ENCODE results near the gene GRIN2A.

Gene GRIN2A

GRCh38 chr16:10065019-10065418 lies 117.2 kb downstream of the GRIN2A start:
- no peaks in the 10 kb centered on the region for H3K9me3 ChIP-seq (ENCODE audit: control insufficient read depth, low read length)
- H3K36me3 ChIP-seq (ENCODE audit: control insufficient read depth, insufficient read depth, low read length): no peaks in the 10 kb centered on the region
- no peaks in the 10 kb centered on the region for H3K27me3 ChIP-seq (replicated peaks; ENCODE audit: control insufficient read depth, insufficient read depth, low read length, poor library complexity, severe bottlenecking)
- no peaks in the 10 kb centered on the region for H3K4me1 ChIP-seq (ENCODE audit: control insufficient read depth, insufficient read depth, low read length, poor library complexity, severe bottlenecking)
- no peak overlapping the region for H3K27ac ChIP-seq (ENCODE audit: insufficient read depth, low read length, poor library complexity, severe bottlenecking)
- no peak for DNase-seq
- H3K4me3 ChIP-seq (ENCODE audit: insufficient read depth, low read depth, low read length, poor library complexity, severe bottlenecking): no peak overlapping the region

- H3K4me1 ChIP-seq (ENCODE audit: control insufficient read depth, insufficient read depth, low read length, poor library complexity, severe bottlenecking): no peaks in the 10 kb centered on the region
- H3K27ac ChIP-seq (ENCODE audit: insufficient read depth, low read length, poor library complexity, severe bottlenecking): no peak overlapping the region
- no peaks in the 10 kb centered on the region for H3K27me3 ChIP-seq (replicated peaks; ENCODE audit: control insufficient read depth, insufficient read depth, low read length, poor library complexity, severe bottlenecking)
- no peak overlapping the region for H3K4me3 ChIP-seq (ENCODE audit: insufficient read depth, low read depth, low read length, poor library complexity, severe bottlenecking)
- no peaks in the 10 kb centered on the region for H3K9me3 ChIP-seq (ENCODE audit: control insufficient read depth, low read length)
- no peaks in the 10 kb centered on the region for H3K36me3 ChIP-seq (ENCODE audit: control insufficient read depth, insufficient read depth, low read length)
- DNase-seq: no peak
Observed at GRCh38 chr16:10048850-10049249, 133.4 kb downstream of the GRIN2A start.

- Histone ChIP-seq H3K27ac (ENCODE audit: insufficient read depth, low read length, poor library complexity, severe bottlenecking) (no peak overlapping the region), H3K9me3 (ENCODE audit: control insufficient read depth, low read length) (no peaks in the 10 kb centered on the region), H3K4me3 (ENCODE audit: insufficient read depth, low read depth, low read length, poor library complexity, severe bottlenecking) (no peak overlapping the region), H3K27me3 (replicated peaks; ENCODE audit: control insufficient read depth, insufficient read depth, low read length, poor library complexity, severe bottlenecking) (no peaks in the 10 kb centered on the region), H3K4me1 (ENCODE audit: control insufficient read depth, insufficient read depth, low read length, poor library complexity, severe bottlenecking) (no peaks in the 10 kb centered on the region), H3K36me3 (ENCODE audit: control insufficient read depth, insufficient read depth, low read length) (no peaks in the 10 kb centered on the region)
- DNase-seq: no peak
Observed at GRCh38 chr16:10045947-10046346, 136.3 kb downstream of the GRIN2A start.

GRCh38 chr16:10045291-10045775 lies 136.9 kb downstream of the GRIN2A start:
- Histone ChIP-seq H3K4me1 (ENCODE audit: control insufficient read depth, insufficient read depth, low read length, poor library complexity, severe bottlenecking) (no peaks in the 10 kb centered on the region), H3K27me3 (replicated peaks; ENCODE audit: control insufficient read depth, insufficient read depth, low read length, poor library complexity, severe bottlenecking) (no peaks in the 10 kb centered on the region), H3K9me3 (ENCODE audit: control insufficient read depth, low read length) (no peaks in the 10 kb centered on the region), H3K27ac (ENCODE audit: insufficient read depth, low read length, poor library complexity, severe bottlenecking) (no peak overlapping the region), H3K36me3 (ENCODE audit: control insufficient read depth, insufficient read depth, low read length) (no peaks in the 10 kb centered on the region), H3K4me3 (ENCODE audit: insufficient read depth, low read depth, low read length, poor library complexity, severe bottlenecking) (no peak overlapping the region)
- no peak for DNase-seq

GRCh38 chr16:10040136-10041080 lies 141.8 kb downstream of the GRIN2A start:
- peaks cover 4% of the 10 kb centered on the region for H3K4me1 ChIP-seq (ENCODE audit: control insufficient read depth, insufficient read depth, low read length, poor library complexity, severe bottlenecking)
- H3K9me3 ChIP-seq (ENCODE audit: control insufficient read depth, low read length): no peaks in the 10 kb centered on the region
- H3K4me3 ChIP-seq (ENCODE audit: insufficient read depth, low read depth, low read length, poor library complexity, severe bottlenecking): no peak overlapping the region
- H3K27ac ChIP-seq (ENCODE audit: insufficient read depth, low read length, poor library complexity, severe bottlenecking): no peak overlapping the region
- no peaks in the 10 kb centered on the region for H3K27me3 ChIP-seq (replicated peaks; ENCODE audit: control insufficient read depth, insufficient read depth, low read length, poor library complexity, severe bottlenecking)
- DNase-seq: no peak
- no peaks in the 10 kb centered on the region for H3K36me3 ChIP-seq (ENCODE audit: control insufficient read depth, insufficient read depth, low read length)

GRCh38 chr16:10039220-10040096 lies 142.8 kb downstream of the GRIN2A start:
- H3K4me3 ChIP-seq (ENCODE audit: insufficient read depth, low read depth, low read length, poor library complexity, severe bottlenecking): no peak overlapping the region
- DNase-seq: no peak
- H3K9me3 ChIP-seq (ENCODE audit: control insufficient read depth, low read length): no peaks in the 10 kb centered on the region
- no peaks in the 10 kb centered on the region for H3K27me3 ChIP-seq (replicated peaks; ENCODE audit: control insufficient read depth, insufficient read depth, low read length, poor library complexity, severe bottlenecking)
- no peaks in the 10 kb centered on the region for H3K36me3 ChIP-seq (ENCODE audit: control insufficient read depth, insufficient read depth, low read length)
- H3K27ac ChIP-seq (ENCODE audit: insufficient read depth, low read length, poor library complexity, severe bottlenecking): no peak overlapping the region
- H3K4me1 ChIP-seq (ENCODE audit: control insufficient read depth, insufficient read depth, low read length, poor library complexity, severe bottlenecking): peaks cover 4% of the 10 kb centered on the region

- no peak overlapping the region for H3K27ac ChIP-seq (ENCODE audit: insufficient read depth, low read length, poor library complexity, severe bottlenecking)
- DNase-seq: no peak
Observed at GRCh38 chr16:10037751-10038150, 144.5 kb downstream of the GRIN2A start.

GRCh38 chr16:10036956-10037355 lies 145.3 kb downstream of the GRIN2A start:
- Histone ChIP-seq H3K27me3 (replicated peaks; ENCODE audit: control insufficient read depth, insufficient read depth, low read length, poor library complexity, severe bottlenecking) (no peaks in the 10 kb centered on the region), H3K9me3 (ENCODE audit: control insufficient read depth, low read length) (no peaks in the 10 kb centered on the region), H3K36me3 (ENCODE audit: control insufficient read depth, insufficient read depth, low read length) (no peaks in the 10 kb centered on the region), H3K27ac (ENCODE audit: insufficient read depth, low read length, poor library complexity, severe bottlenecking) (no peak overlapping the region), H3K4me1 (ENCODE audit: control insufficient read depth, insufficient read depth, low read length, poor library complexity, severe bottlenecking) (peaks cover 4% of the 10 kb centered on the region), H3K4me3 (ENCODE audit: insufficient read depth, low read depth, low read length, poor library complexity, severe bottlenecking) (no peak overlapping the region)
- no peak for DNase-seq

More at GRCh38 chr16:10037751-10038150, 144.5 kb downstream of the GRIN2A start:
- Histone ChIP-seq H3K27me3 (replicated peaks; ENCODE audit: control insufficient read depth, insufficient read depth, low read length, poor library complexity, severe bottlenecking) (no peaks in the 10 kb centered on the region), H3K4me3 (ENCODE audit: insufficient read depth, low read depth, low read length, poor library complexity, severe bottlenecking) (no peak overlapping the region), H3K4me1 (ENCODE audit: control insufficient read depth, insufficient read depth, low read length, poor library complexity, severe bottlenecking) (peaks cover 4% of the 10 kb centered on the region), H3K9me3 (ENCODE audit: control insufficient read depth, low read length) (no peaks in the 10 kb centered on the region), H3K36me3 (ENCODE audit: control insufficient read depth, insufficient read depth, low read length) (no peaks in the 10 kb centered on the region)

GRCh38 chr16:10033556-10033955 lies 148.7 kb downstream of the GRIN2A start:
- no peaks in the 10 kb centered on the region for H3K4me1 ChIP-seq (ENCODE audit: control insufficient read depth, insufficient read depth, low read length, poor library complexity, severe bottlenecking)
- DNase-seq: no peak
- H3K27ac ChIP-seq (ENCODE audit: insufficient read depth, low read length, poor library complexity, severe bottlenecking): no peak overlapping the region
- H3K36me3 ChIP-seq (ENCODE audit: control insufficient read depth, insufficient read depth, low read length): no peaks in the 10 kb centered on the region
- no peaks in the 10 kb centered on the region for H3K9me3 ChIP-seq (ENCODE audit: control insufficient read depth, low read length)
- H3K4me3 ChIP-seq (ENCODE audit: insufficient read depth, low read depth, low read length, poor library complexity, severe bottlenecking): no peak overlapping the region
- H3K27me3 ChIP-seq (replicated peaks; ENCODE audit: control insufficient read depth, insufficient read depth, low read length, poor library complexity, severe bottlenecking): no peaks in the 10 kb centered on the region
